ENCODE measurements around the gene FAM163B. TPM values are rescaled to one million over a fixed set of nuclear protein-coding genes. Genes with fewer than 3 reads are reported as not detected.

FAM163B gene
- total and polyA plus RNA-seq, 2 of the 8 experiments (the other 6 are each of a cell fraction or from before 2014, with no cell fraction given) = 0.63 to 1.0 TPM

GRCh38 chr9:133587466-133587865 lies 21.7 kb downstream of the FAM163B start:
- Histone ChIP-seq H2BK12ac (ENCODE audit: low read depth, low read length) (0 out of 2 replicates have a peak overlapping the region, but pooled peaks have one; percentile 27), H3K56ac (replicated peaks; ENCODE audit: insufficient read length, low read depth, low read length) (no peak overlapping the region)

More at GRCh38 chr9:133587466-133587865, 21.7 kb downstream of the FAM163B start:
- TF ChIP-seq NRF1 (IDR thresholded peaks at IDR 0.05; ENCODE audit: low read depth, low read length) (no peak), HDAC6 (IDR thresholded peaks at IDR 0.05; ENCODE audit: low read depth, low read length) (no peak), TBP (IDR thresholded peaks at IDR 0.05; ENCODE audit: low read depth, low read length) (no peak), PHF8 (conservative IDR thresholded peaks at IDR 0.05; ENCODE audit: low read depth, low read length) (no peak), CBX8 (IDR thresholded peaks at IDR 0.05; ENCODE audit: borderline replicate concordance, low read depth, low read length) (no peak), EP300 (IDR thresholded peaks at IDR 0.05; ENCODE audit: borderline replicate concordance in 1 of 2, low read depth in 2 of 2, low read length in 2 of 2) (no peak), USF2 (IDR thresholded peaks at IDR 0.05; ENCODE audit: low read length) (no peak), SP4 (IDR thresholded peaks at IDR 0.05; ENCODE audit: low read length) (no peak), FOSL1 (IDR thresholded peaks at IDR 0.05; ENCODE audit: insufficient read depth, low read depth, low read length) (no peak), NANOG (IDR thresholded peaks at IDR 0.05; ENCODE audit: insufficient read depth, low read depth, low read length, poor library complexity, severe bottlenecking) (no peak), BCL11A (IDR thresholded peaks at IDR 0.05; ENCODE audit: low read depth in 2 of 2, low read length in 2 of 2) (no peak), JUND (IDR thresholded peaks at IDR 0.05; ENCODE audit: low read length) (no peak)
- no peaks in the 10 kb centered on the region for H3K23me2 ChIP-seq (ENCODE audit: low read depth, low read length)
- no peak overlapping the region for H4K8ac ChIP-seq (ENCODE audit: extremely low read depth, insufficient read depth, low read length)
- H2BK20ac ChIP-seq (ENCODE audit: low read length) = no peak overlapping the region; the same call in 1 of the 2 replicates
- no peaks in the 10 kb centered on the region for H3K36me3 ChIP-seq (ENCODE audit: control insufficient read depth in 2 of 4, insufficient read depth in 4 of 4, low read length in 3 of 4)
- no peak overlapping the region for H3K14ac ChIP-seq (ENCODE audit: insufficient read length)
- H4K91ac ChIP-seq (replicated peaks; ENCODE audit: insufficient read length, low read length) = no peak overlapping the region
- 91% methylated on average over 6 of the region's 6 CpGs; no CpG with 5 or more reads in 1 of the 2 experiments for WGBS, 2 experiments (ENCODE audit: extremely low coverage in 1 of 2, insufficient coverage in 1 of 2, insufficient read length in 1 of 2, insufficient replicate concordance in 2 of 2, low coverage in 1 of 2, low lambda C conversion rate in 2 of 2, missing lambda C conversion rate in 1 of 2)
- H3K9ac ChIP-seq (replicated peaks in 1 of 4; ENCODE audit: extremely low read depth in 1 of 4, low read depth in 3 of 4, low read length in 3 of 4) = no peak overlapping the region
- ChIA-PET POLR2A (ENCODE audit: partially characterized antibody) (interaction anchor here (0.9 to 1.1 kb wide), 2 partner anchors 17 to 210 kb away, joined by 3 read pairs; no protein-coding TSS in a partner anchor), CTCF (ENCODE audit: partially characterized antibody) (interaction anchor here (2.6 to 6.1 kb wide), 6 partner anchors 8 to 127 kb away, joined by 8 to 46 read pairs (median 18); partner anchors contain the start of gene ADAMTSL2)
- H3K4me2 ChIP-seq (ENCODE audit: insufficient read depth in 1 of 2, low read depth in 2 of 2, low read length in 2 of 2) = no peak overlapping the region
- peaks cover 0 to 3% of the 10 kb centered on the region in 2 experiments; a peak in 1 of 4 replicates for H3K9me3 ChIP-seq (ENCODE audit: insufficient read depth in 2 of 2, low read depth in 1 of 2, low read length in 1 of 2)
- no peak overlapping the region for H2BK15ac ChIP-seq (ENCODE audit: low read length)
- no peak overlapping the region for H2BK120ac ChIP-seq (replicated peaks; ENCODE audit: low read depth, low read length)
- DNase-seq (ENCODE audit: low read depth in 1 of 2, low spot score in 2 of 2) (no peak), FAIRE-seq (no peak)
- no peak overlapping the region for H2BK5ac ChIP-seq (ENCODE audit: low read depth, low read length)
- H4K5ac ChIP-seq (ENCODE audit: insufficient read length, low read depth, low read length) = no peak overlapping the region
- no peak overlapping the region for H3K18ac ChIP-seq (ENCODE audit: extremely low read depth, low read length)
- H3K4me1 ChIP-seq (replicated peaks in 1 of 4; ENCODE audit: control insufficient read depth in 3 of 4, insufficient read depth in 4 of 4, low read length in 3 of 4) = peaks cover 3 to 22% (median 17%) of the 10 kb centered on the region in 4 experiments
- no peak overlapping the region for H3K4me3 ChIP-seq (ENCODE audit: extremely low read depth in 1 of 4, insufficient read depth in 2 of 4, low read depth in 3 of 4, low read length in 4 of 4)
- no peak overlapping the region for H2AFZ ChIP-seq (ENCODE audit: low read length)
- H3K23ac ChIP-seq (ENCODE audit: insufficient read length) = no peak overlapping the region
- H3K27me3 ChIP-seq (replicated peaks in 1 of 4; ENCODE audit: control insufficient read depth in 3 of 4, extremely low read depth in 1 of 4, insufficient read depth in 3 of 4, low read length in 3 of 4) = no peaks in the 10 kb centered on the region
- H2AK5ac ChIP-seq (ENCODE audit: low read depth, low read length) = no peak overlapping the region
- H4K20me1 ChIP-seq (replicated peaks in 1 of 2; ENCODE audit: control insufficient read depth in 1 of 2, insufficient read depth in 2 of 2, low read length in 2 of 2) = no peaks in the 10 kb centered on the region
- H3K79me1 ChIP-seq (ENCODE audit: low read depth, low read length) = no peaks in the 10 kb centered on the region
- H3K4ac ChIP-seq (replicated peaks; ENCODE audit: insufficient read length, low read depth, low read length) = no peak overlapping the region
- H3K27ac ChIP-seq (ENCODE audit: low read depth, low read length) = no peak overlapping the region
- no peaks in the 10 kb centered on the region for H3K79me2 ChIP-seq (ENCODE audit: control insufficient read depth in 1 of 2, insufficient read depth in 2 of 2, low read length in 2 of 2)

Data from H1 (cell line).